Mesenchymal stem cell (in vitro differentiated cells and primary cell): ENCODE results near the gene DNAH8.
"Not testable (repeated sequence)": the region's sequence is repeated elsewhere in the genome, so short reads cannot be mapped to it uniquely, and the experiment has no call there.

Experiments
- DNase-seq: peaks from one replicate; pipeline ENCODE4 v3.0.0-alpha.2; 2013
- H2AFZ ChIP-seq: one replicate; pipeline ENCODE4 v1.6.1; 2013; ENCODE audit warnings: low read depth, mild to moderate bottlenecking, control low read depth, inconsistent platforms, low read length, moderate library complexity
- H2AK5ac ChIP-seq: 2 replicates; pipeline ENCODE4 v1.6.1; 2013; ENCODE audit warnings: low read length, moderate library complexity, mild to moderate bottlenecking, inconsistent platforms; ENCODE audit not compliant: severe bottlenecking
- H2BK120ac ChIP-seq: one replicate; pipeline ENCODE4 v1.6.1; 2013; ENCODE audit warnings: low read depth, mild to moderate bottlenecking, inconsistent platforms, low read length, moderate library complexity
- H2BK12ac ChIP-seq, 2 experiments: one replicate each; pipeline ENCODE4 v1.6.1; 2013; ENCODE audit warnings: inconsistent platforms in 2 of 2, low read length in 2 of 2, mild to moderate bottlenecking in 2 of 2, moderate library complexity in 2 of 2, control low read depth in 1 of 2
- H2BK15ac ChIP-seq: one replicate; pipeline ENCODE4 v1.6.1; 2013; ENCODE audit warnings: mild to moderate bottlenecking, low read depth, inconsistent platforms; ENCODE audit not compliant: poor library complexity, severe bottlenecking
- H2BK5ac ChIP-seq: 2 replicates; pipeline ENCODE4 v1.6.1; 2013; ENCODE audit warnings: low read depth, mild to moderate bottlenecking, low read length, control low read depth, inconsistent platforms; ENCODE audit not compliant: poor library complexity, severe bottlenecking
- H3K14ac ChIP-seq, 2 experiments: one replicate each; pipeline ENCODE4 v1.6.1; 2013; ENCODE audit warnings: inconsistent platforms in 2 of 2, low read length in 2 of 2, control low read depth in 1 of 2, mild to moderate bottlenecking in 1 of 2, moderate library complexity in 1 of 2
- H3K18ac ChIP-seq, 2 experiments: one replicate each; pipeline ENCODE4 v1.6.1; 2013; ENCODE audit warnings: inconsistent platforms in 2 of 2, low read length in 2 of 2, control low read depth in 1 of 2, low read depth in 1 of 2, mild to moderate bottlenecking in 1 of 2
- H3K23ac ChIP-seq, 2 experiments: one replicate each; pipeline ENCODE4 v1.6.1; 2013; ENCODE audit warnings: inconsistent platforms in 2 of 2, low read length in 2 of 2, mild to moderate bottlenecking in 2 of 2, moderate library complexity in 2 of 2, control low read depth in 1 of 2
- H3K27ac ChIP-seq: 2 replicates; pipeline ENCODE4 v1.5.1; 2013; ENCODE audit warnings: mild to moderate bottlenecking, moderate library complexity, low read length, control low read depth, inconsistent platforms; ENCODE audit not compliant: poor library complexity, severe bottlenecking
- H3K27me3 ChIP-seq, 2 experiments: 2 replicates each; pipeline versions ENCODE4 v1.6.1 to v1.7.0; 2013; ENCODE audit warnings: low read length in 2 of 2, mild to moderate bottlenecking in 2 of 2, moderate library complexity in 2 of 2, control low read depth in 1 of 2, inconsistent platforms in 1 of 2; ENCODE audit not compliant: control insufficient read depth in 1 of 2, insufficient read depth in 1 of 2
- H3K36me3 ChIP-seq, 2 experiments: 2 replicates each; pipeline versions ENCODE4 v1.6.1 to v1.7.0; 2013; ENCODE audit warnings: low read length in 2 of 2, control low read depth in 1 of 2, inconsistent platforms in 1 of 2, low read depth in 1 of 2, mild to moderate bottlenecking in 1 of 2; ENCODE audit not compliant: insufficient read depth in 2 of 2, control insufficient read depth in 1 of 2
- H3K4ac ChIP-seq, 2 experiments: one replicate each; pipeline ENCODE4 v1.6.1; 2013; ENCODE audit warnings: inconsistent platforms in 2 of 2, low read length in 2 of 2, mild to moderate bottlenecking in 2 of 2, moderate library complexity in 2 of 2, control low read depth in 1 of 2, low read depth in 1 of 2
- H3K4me1 ChIP-seq: 2 replicates; pipeline ENCODE4 v1.6.1; 2013; ENCODE audit warnings: low read depth, low read length, control low read depth; ENCODE audit not compliant: control insufficient read depth, insufficient read depth
- H3K4me2 ChIP-seq: 2 replicates; pipeline ENCODE4 v1.6.1; 2013; ENCODE audit warnings: low read length, mild to moderate bottlenecking, inconsistent platforms; ENCODE audit not compliant: poor library complexity, severe bottlenecking
- H3K4me3 ChIP-seq, 2 experiments: 2 replicates each; pipeline versions ENCODE4 v1.5.1 to v1.7.0; 2013; ENCODE audit warnings: low read length in 2 of 2, mild to moderate bottlenecking in 2 of 2, control low read depth in 1 of 2, low read depth in 1 of 2; ENCODE audit not compliant: insufficient read depth in 1 of 2
- H3K79me1 ChIP-seq: replicated peaks from 2 replicates; pipeline ENCODE4 v1.6.1; 2013; ENCODE audit warnings: mild to moderate bottlenecking, control low read depth, low read length, inconsistent platforms; ENCODE audit not compliant: poor library complexity, severe bottlenecking
- H3K9ac ChIP-seq: 2 replicates; pipeline ENCODE4 v1.7.0; 2013; ENCODE audit warnings: mild to moderate bottlenecking, low read length, moderate library complexity
- H3K9me3 ChIP-seq: 2 replicates; pipeline ENCODE4 v1.7.0; 2013; ENCODE audit warnings: mild to moderate bottlenecking, low read length; ENCODE audit not compliant: control insufficient read depth
- H4K8ac ChIP-seq: one replicate; pipeline ENCODE4 v1.6.1; 2013; ENCODE audit warnings: inconsistent platforms, mild to moderate bottlenecking, low read length, moderate library complexity
- H4K91ac ChIP-seq: one replicate; pipeline ENCODE4 v1.6.1; 2013; ENCODE audit warnings: mild to moderate bottlenecking, low read length, inconsistent platforms
- WGBS: methylation state at CpG from one replicate; pipeline ENCODE4 v1.1.7; 2013; ENCODE audit warnings: mixed read lengths; 5-methylcytosine and 5-hydroxymethylcytosine counted together

The DNAH8 gene

GRCh38 chr6:38695933-38696332 lies 19.2 kb upstream of the DNAH8 start:
- Histone ChIP-seq H2BK120ac (no peak overlapping the region), H3K79me1 (peaks cover 17% of the 10 kb centered on the region)

GRCh38 chr6:38696345-38696744 lies 18.8 kb upstream of the DNAH8 start:
- Histone ChIP-seq H2BK120ac (no peak overlapping the region), H3K14ac (no peak overlapping the region), H3K79me1 (peaks cover 19% of the 10 kb centered on the region), H3K4me2 (no peak overlapping the region), H3K27ac (no peak overlapping the region), H2BK5ac (no peak overlapping the region), H2AFZ (no peak overlapping the region), H3K18ac (no peak overlapping the region), H3K4ac (no peak overlapping the region), H4K91ac (no peak overlapping the region), H3K4me1 (no peaks in the 10 kb centered on the region), H2BK12ac (no peak overlapping the region), H2BK15ac (no peak overlapping the region), H3K9ac (no peak overlapping the region), H3K23ac (no peak overlapping the region), H3K9me3 (peaks cover 4% of the 10 kb centered on the region), H3K4me3 (no peak overlapping the region), H3K27me3 (no peaks in the 10 kb centered on the region), H4K8ac (no peak overlapping the region), H3K36me3 (peaks cover 4 to 9% of the 10 kb centered on the region in 2 experiments), H2AK5ac (no peak overlapping the region)
- DNase-seq, result no peak

More at GRCh38 chr6:38695933-38696332, 19.2 kb upstream of the DNAH8 start:
- Histone ChIP-seq H3K4me3 (no peak overlapping the region), H2AK5ac (no peak overlapping the region), H2BK15ac (no peak overlapping the region), H3K4ac (no peak overlapping the region), H3K18ac (no peak overlapping the region), H3K4me1 (no peaks in the 10 kb centered on the region), H4K91ac (no peak overlapping the region), H3K27ac (no peak overlapping the region), H3K9me3 (peaks cover 4% of the 10 kb centered on the region), H4K8ac (no peak overlapping the region), H3K14ac (no peak overlapping the region), H3K9ac (no peak overlapping the region), H3K23ac (no peak overlapping the region), H3K27me3 (no peaks in the 10 kb centered on the region), H3K4me2 (no peak overlapping the region), H3K36me3 (peaks cover 3 to 9% of the 10 kb centered on the region in 2 experiments), H2BK5ac (no peak overlapping the region), H2AFZ (no peak overlapping the region), H2BK12ac (no peak overlapping the region)
- DNase-seq, result no peak
- no CpG with 5 or more reads among the region's 1 CpG for WGBS

DNA sequence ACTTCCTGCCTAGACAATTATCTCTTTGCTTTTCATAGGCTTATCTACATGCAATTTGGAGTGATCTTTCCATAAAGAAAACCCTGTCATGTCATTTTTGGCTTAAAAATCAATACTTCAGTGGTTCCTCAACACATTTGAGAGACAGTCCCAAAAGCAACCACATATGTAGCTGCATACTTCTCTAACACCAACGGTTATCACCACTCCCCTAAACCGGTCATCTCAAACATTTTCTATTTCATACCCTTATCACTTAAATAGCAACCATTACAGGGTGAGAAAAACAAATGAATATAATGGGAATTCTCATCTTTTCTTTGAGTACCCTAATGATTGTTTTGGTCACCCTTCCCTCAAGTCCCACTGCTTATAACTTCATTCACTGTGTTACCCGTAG lies 17.3 kb upstream of the DNAH8 start:
- Histone ChIP-seq H3K27ac (no peak overlapping the region), H3K79me1 (peaks cover 19% of the 10 kb centered on the region), H3K18ac (no peak overlapping the region), H2AFZ (no peak overlapping the region), H3K9ac (no peak overlapping the region), H3K4ac (no peak overlapping the region), H4K91ac (no peak overlapping the region), H3K14ac (no peak overlapping the region), H2BK12ac (no peak overlapping the region), H3K23ac (no peak overlapping the region), H3K36me3 (peaks cover 4 to 9% of the 10 kb centered on the region in 2 experiments), H4K8ac (no peak overlapping the region), H2BK15ac (no peak overlapping the region), H3K27me3 (no peaks in the 10 kb centered on the region), H2AK5ac (no peak overlapping the region), H3K4me3 (no peak overlapping the region), H3K4me2 (no peak overlapping the region), H3K9me3 (peaks cover 4% of the 10 kb centered on the region), H2BK120ac (no peak overlapping the region), H3K4me1 (peaks cover 2% of the 10 kb centered on the region), H2BK5ac (no peak overlapping the region)
- WGBS, result 100% methylated on average over 1 of the region's 3 CpGs
- DNase-seq, result no peak

DNA sequence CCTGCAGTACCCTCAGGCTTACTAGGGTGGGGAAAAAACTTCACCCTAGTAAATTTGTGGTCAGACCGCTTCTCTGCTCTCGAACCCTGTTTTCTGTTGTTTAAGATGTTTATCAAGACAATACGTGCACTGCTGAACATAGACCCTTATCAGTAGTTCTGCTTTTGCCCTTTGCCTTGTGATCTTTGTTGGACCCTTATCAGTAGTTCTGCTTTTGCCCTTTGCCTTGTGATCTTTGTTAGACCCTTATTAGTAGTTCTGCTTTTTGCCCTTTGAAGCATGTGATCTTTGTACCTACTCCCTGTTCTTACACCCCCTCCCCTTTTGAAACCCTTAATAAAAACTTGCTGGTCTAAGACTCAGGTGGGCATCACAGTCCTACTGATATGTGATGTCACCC lies 15.4 kb upstream of the DNAH8 start:
- H2BK120ac ChIP-seq, H3K14ac ChIP-seq, H2BK12ac ChIP-seq, H3K36me3 ChIP-seq, H3K27me3 ChIP-seq, H2AFZ ChIP-seq, H3K18ac ChIP-seq, H3K27ac ChIP-seq, H3K4me2 ChIP-seq, H3K9ac ChIP-seq, H3K4ac ChIP-seq, H3K4me3 ChIP-seq, H3K23ac ChIP-seq, H2BK15ac ChIP-seq, DNase-seq, H2BK5ac ChIP-seq, H4K8ac ChIP-seq, H2AK5ac ChIP-seq, H4K91ac ChIP-seq, H3K4me1 ChIP-seq, H3K9me3 ChIP-seq: not testable (repeated sequence)
- 100% methylated on average over 3 of the region's 3 CpGs for WGBS
- peaks cover 16% of the 10 kb centered on the region for H3K79me1 ChIP-seq
